ENCODE results near the gene GKN2. TPM values are rescaled to one million over a fixed set of nuclear protein-coding genes. Genes with fewer than 3 reads are reported as not detected.

The GKN2 gene
- total RNA-seq, 1 experiment from 2014 or later = not detected

- no peak overlapping the region for H3K4ac ChIP-seq (ENCODE audit: low read depth, low read length)
- no CpG with 5 or more reads among the region's 4 CpGs for WGBS (ENCODE audit: extremely low coverage, insufficient read length, low lambda C conversion rate)
Observed at GRCh38 chr2:68951899-68952298, 794 bp downstream of the GKN2 start.

More at GRCh38 chr2:68951899-68952298, 794 bp downstream of the GKN2 start:
- no peak overlapping the region for H3K18ac ChIP-seq (ENCODE audit: insufficient read length, low read depth, low read length)
- no peak overlapping the region for H4K8ac ChIP-seq (replicated peaks; ENCODE audit: insufficient read length, low read depth, low read length)
- TF ChIP-seq CTCF (conservative IDR thresholded peaks at IDR 0.05) = no peak
- H3K79me1 ChIP-seq (ENCODE audit: insufficient read depth, low read depth, low read length, poor library complexity, severe bottlenecking) = no peaks in the 10 kb centered on the region
- H4K5ac ChIP-seq (ENCODE audit: insufficient read length, low read depth, low read length) = no peak overlapping the region
- no peak overlapping the region for H3K14ac ChIP-seq (ENCODE audit: insufficient read depth, low read length)
- no peak overlapping the region for H3K23ac ChIP-seq (ENCODE audit: insufficient read length, low read depth, low read length)
- no peak overlapping the region for H3K27ac ChIP-seq (ENCODE audit: insufficient read length, low read depth, low read length)
- H2BK20ac ChIP-seq (ENCODE audit: low read depth, low read length, poor library complexity, severe bottlenecking) = no peak overlapping the region
- no peak overlapping the region for H2AK5ac ChIP-seq (ENCODE audit: insufficient read length, low read length)
- no peaks in the 10 kb centered on the region for H3K9me3 ChIP-seq (ENCODE audit: control insufficient read depth, low read depth, low read length)
- H4K20me1 ChIP-seq (ENCODE audit: control insufficient read depth, insufficient read depth, insufficient read length) = no peaks in the 10 kb centered on the region
- Mint-ChIP-seq H3K27ac (no peak overlapping the region), H3K27me3 (ENCODE audit: low read depth) (peaks cover 16% of the 10 kb centered on the region), H3K4me3 (no peak overlapping the region), H3K4me1 (peaks cover 9 to 11% of the 10 kb centered on the region in 2 experiments), H3K9me3 (peaks cover 0 to 5% of the 10 kb centered on the region in 2 experiments; a peak in 2 of 5 replicates), H3K36me3 (ENCODE audit: insufficient read depth in 1 of 3, low read depth in 3 of 3) (no peaks in the 10 kb centered on the region; a peak in 2 of 7 replicates)
- no peaks in the 10 kb centered on the region for H3K79me2 ChIP-seq (ENCODE audit: insufficient read depth, low read length)
- H2AFZ ChIP-seq (ENCODE audit: low read length) = no peak overlapping the region
- no peak overlapping the region for H3K4me2 ChIP-seq (ENCODE audit: insufficient read depth, insufficient read length, low read length)
- H2BK12ac ChIP-seq (ENCODE audit: insufficient read length, low read depth, low read length) = no peak overlapping the region
- H3K9ac ChIP-seq (ENCODE audit: extremely low read depth, insufficient read length, low read length) = no peak overlapping the region
- no peak overlapping the region for H3T11ph ChIP-seq (ENCODE audit: low read length)
- no peak overlapping the region for H2BK15ac ChIP-seq (ENCODE audit: low read depth, low read length)
- H3K23me2 ChIP-seq (ENCODE audit: insufficient read length, low read depth, low read length, poor library complexity, severe bottlenecking) = no peaks in the 10 kb centered on the region
- no peaks in the 10 kb centered on the region for H3K4me1 ChIP-seq (ENCODE audit: insufficient read depth, low read length)
- no peak overlapping the region for H3K56ac ChIP-seq (ENCODE audit: insufficient read length, low read depth, low read length)
- DNase-seq = no peak
- H4K91ac ChIP-seq (ENCODE audit: insufficient read length, low read depth, low read length) = no peak overlapping the region
- no peak overlapping the region for H2BK5ac ChIP-seq (ENCODE audit: insufficient read length, low read length)
- no peaks in the 10 kb centered on the region for H3K27me3 ChIP-seq (ENCODE audit: insufficient read depth, low read length)
- H2BK120ac ChIP-seq (ENCODE audit: low read depth, low read length, poor library complexity, severe bottlenecking) = no peak overlapping the region

Data from H9 (cell line).